ENCODE data around the gene TMPRSS11A.

TMPRSS11A gene

DNA sequence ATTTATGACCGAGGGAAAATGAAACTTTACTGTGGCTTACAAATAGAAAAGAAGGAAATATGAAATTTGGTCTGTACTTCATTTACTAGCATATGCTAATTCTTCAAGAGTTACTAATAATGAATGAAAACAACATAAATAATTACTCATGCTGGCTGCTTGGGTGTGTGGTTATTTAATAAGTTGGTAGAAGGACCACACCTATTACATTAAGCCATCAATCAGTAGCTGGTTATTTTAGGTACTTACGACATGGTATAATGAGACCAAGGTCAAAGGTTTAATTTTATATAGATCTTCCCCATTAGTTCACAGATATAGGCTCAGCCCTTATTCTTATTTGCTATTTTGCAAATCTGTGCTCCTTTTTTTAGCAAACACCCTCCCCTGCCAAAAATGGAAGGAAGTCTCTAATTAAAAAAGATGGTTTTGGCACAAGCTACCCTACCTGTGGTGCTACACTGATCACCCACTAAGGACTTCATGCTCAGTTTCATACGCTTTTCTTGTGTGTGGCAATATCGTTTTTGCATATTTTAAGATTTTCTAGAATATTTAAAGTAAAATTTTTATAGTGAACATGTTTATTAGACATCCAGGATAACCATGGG, 93.6 kb downstream of the TMPRSS11A start:
- Histone ChIP-seq H3K9me3 (replicated peaks; ENCODE audit: insufficient read depth, low read length) (no peaks in the 10 kb centered on the region), H3K4me2 (ENCODE audit: low read depth, low read length) (no peak overlapping the region), H3K79me2 (ENCODE audit: low read length) (no peaks in the 10 kb centered on the region), H3K4me3 (ENCODE audit: low read length) (no peak overlapping the region), H3K36me3 (replicated peaks; ENCODE audit: insufficient read depth, low read length) (no peaks in the 10 kb centered on the region), H3K4me1 (ENCODE audit: low read length) (no peaks in the 10 kb centered on the region), H3F3A (ENCODE audit: insufficient read depth, low read length) (no peaks in the 10 kb centered on the region), H3K27ac (ENCODE audit: low read length) (no peak overlapping the region), H3K9ac (ENCODE audit: low read length) (no peak overlapping the region), H3K9me2 (replicated peaks; ENCODE audit: insufficient read depth, low read length) (no peaks in the 10 kb centered on the region), H3K27me3 (replicated peaks; ENCODE audit: insufficient read depth, low read length) (no peaks in the 10 kb centered on the region), H2AFZ (ENCODE audit: low read length) (no peak overlapping the region), H4K20me1 (ENCODE audit: insufficient read depth, low read length) (no peaks in the 10 kb centered on the region)
- TF ChIP-seq, protein P1, sequence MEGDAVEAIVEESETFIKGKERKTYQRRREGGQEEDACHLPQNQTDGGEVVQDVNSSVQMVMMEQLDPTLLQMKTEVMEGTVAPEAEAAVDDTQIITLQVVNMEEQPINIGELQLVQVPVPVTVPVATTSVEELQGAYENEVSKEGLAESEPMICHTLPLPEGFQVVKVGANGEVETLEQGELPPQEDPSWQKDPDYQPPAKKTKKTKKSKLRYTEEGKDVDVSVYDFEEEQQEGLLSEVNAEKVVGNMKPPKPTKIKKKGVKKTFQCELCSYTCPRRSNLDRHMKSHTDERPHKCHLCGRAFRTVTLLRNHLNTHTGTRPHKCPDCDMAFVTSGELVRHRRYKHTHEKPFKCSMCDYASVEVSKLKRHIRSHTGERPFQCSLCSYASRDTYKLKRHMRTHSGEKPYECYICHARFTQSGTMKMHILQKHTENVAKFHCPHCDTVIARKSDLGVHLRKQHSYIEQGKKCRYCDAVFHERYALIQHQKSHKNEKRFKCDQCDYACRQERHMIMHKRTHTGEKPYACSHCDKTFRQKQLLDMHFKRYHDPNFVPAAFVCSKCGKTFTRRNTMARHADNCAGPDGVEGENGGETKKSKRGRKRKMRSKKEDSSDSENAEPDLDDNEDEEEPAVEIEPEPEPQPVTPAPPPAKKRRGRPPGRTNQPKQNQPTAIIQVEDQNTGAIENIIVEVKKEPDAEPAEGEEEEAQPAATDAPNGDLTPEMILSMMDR (IDR thresholded peaks at IDR 0.05; ENCODE audit: low read length), result no peak
- TF ChIP-seq EZH2phosphoT487 (IDR thresholded peaks at IDR 0.05; ENCODE audit: low read length), result no peak
- no peak for TF ChIP-seq EZH2 (optimal IDR thresholded peaks at IDR 0.05; ENCODE audit: low read depth, low read length)
- DNase-seq, result no peak

DNA sequence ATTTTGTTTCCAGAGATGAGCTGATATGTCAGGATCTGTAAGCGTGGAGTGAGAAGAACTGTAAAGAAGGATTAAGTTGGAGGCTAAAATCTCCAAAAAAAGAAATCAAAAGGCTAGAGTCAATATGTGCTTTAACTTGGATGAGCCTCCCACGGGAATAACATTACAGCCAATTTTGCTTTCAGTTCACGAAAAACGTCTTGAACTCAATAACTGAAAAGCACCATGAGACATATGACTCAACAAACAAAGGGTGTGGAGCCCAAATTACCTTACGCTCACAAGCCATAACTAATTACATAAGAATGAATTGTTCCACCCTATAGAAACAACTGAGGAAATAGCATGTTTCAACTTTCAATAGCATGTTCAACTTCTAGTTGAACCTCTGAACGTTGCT, 101.8 kb downstream of the TMPRSS11A start:
- H3K27me3 ChIP-seq (replicated peaks; ENCODE audit: insufficient read depth, low read length), result no peaks in the 10 kb centered on the region

More for the DNA sequence above, 101.8 kb downstream of the TMPRSS11A start:
- H2AFZ ChIP-seq (ENCODE audit: low read length), result no peak overlapping the region
- H3K9ac ChIP-seq (ENCODE audit: low read length), result no peak overlapping the region
- H3K9me2 ChIP-seq (replicated peaks; ENCODE audit: insufficient read depth, low read length), result no peaks in the 10 kb centered on the region
- H3K4me3 ChIP-seq (ENCODE audit: low read length), result no peak overlapping the region
- no peaks in the 10 kb centered on the region for H3K4me1 ChIP-seq (ENCODE audit: low read length)
- TF ChIP-seq EZH2 (optimal IDR thresholded peaks at IDR 0.05; ENCODE audit: low read depth, low read length) (no peak), EZH2phosphoT487 (IDR thresholded peaks at IDR 0.05; ENCODE audit: low read length) (no peak)
- TF ChIP-seq, protein P1 (IDR thresholded peaks at IDR 0.05; ENCODE audit: low read length), result no peak
- no peak overlapping the region for H3K27ac ChIP-seq (ENCODE audit: low read length)
- H3K36me3 ChIP-seq (replicated peaks; ENCODE audit: insufficient read depth, low read length), result no peaks in the 10 kb centered on the region
- H3K9me3 ChIP-seq (replicated peaks; ENCODE audit: insufficient read depth, low read length), result no peaks in the 10 kb centered on the region
- no peak for DNase-seq
- H3F3A ChIP-seq (ENCODE audit: insufficient read depth, low read length), result no peaks in the 10 kb centered on the region
- H3K4me2 ChIP-seq (ENCODE audit: low read depth, low read length), result no peak overlapping the region
- H3K79me2 ChIP-seq (ENCODE audit: low read length), result no peaks in the 10 kb centered on the region
- H4K20me1 ChIP-seq (ENCODE audit: insufficient read depth, low read length), result no peaks in the 10 kb centered on the region
